ENCODE results near the gene URB2.
"Not testable (repeated sequence)": the region's sequence is repeated elsewhere in the genome, so short reads cannot be mapped to it uniquely, and the experiment has no call there.

URB2 gene

DNA sequence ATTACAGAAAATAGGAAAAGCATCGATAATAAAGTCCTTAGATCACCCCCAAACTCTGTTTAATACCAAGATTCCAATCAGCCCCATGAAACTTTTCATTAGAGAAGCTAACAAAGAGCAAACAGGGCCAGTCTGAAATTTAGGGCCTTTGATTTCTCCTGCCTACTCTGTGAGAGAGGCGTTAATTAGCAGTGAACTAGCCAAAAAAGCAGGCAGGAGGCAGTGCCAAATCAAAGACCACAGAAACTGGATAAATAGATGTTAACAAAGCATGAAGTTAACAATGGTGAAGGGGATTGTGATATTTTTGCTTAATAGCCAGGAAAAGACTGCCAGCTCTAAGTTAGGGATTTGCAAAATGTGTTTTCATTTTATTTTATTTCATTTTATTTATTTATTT, 11.3 kb upstream of the URB2 start:
- no peak for DNase-seq (ENCODE audit: low read depth in 2 of 2)

DNA sequence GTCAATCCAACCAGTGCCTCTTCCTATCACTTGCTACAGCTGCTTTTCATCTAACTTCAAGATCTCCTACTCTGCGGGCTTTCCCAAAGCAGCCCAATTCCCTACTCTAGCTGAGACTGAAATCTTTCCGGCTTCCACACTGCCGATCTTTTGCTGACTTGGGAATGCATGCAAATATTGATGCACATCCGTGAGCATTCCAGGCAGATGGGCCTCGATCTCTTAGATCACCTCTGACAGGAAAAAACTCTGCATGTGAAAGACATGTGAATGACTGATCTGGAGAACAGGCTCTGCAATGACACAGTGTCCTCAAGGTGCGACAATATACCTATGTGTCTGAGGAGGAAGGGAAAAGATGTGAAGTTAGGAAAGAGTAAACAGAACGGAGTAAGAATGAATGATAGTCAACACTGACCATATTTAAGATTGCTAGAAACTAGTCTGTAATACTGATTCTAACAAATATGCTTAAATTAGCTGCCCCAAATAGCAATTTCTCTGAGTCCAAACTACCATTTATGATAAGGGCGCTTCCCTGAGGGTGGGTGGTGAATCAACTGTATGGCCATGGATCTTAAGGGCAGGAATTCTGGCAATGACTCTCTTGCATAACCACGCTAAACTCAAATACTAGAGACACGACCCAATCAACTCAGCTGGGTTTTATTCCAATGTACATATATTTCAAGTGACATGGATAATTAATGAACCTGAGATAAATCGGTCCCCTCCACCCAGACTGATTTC, 8.5 kb upstream of the URB2 start:
- no peak for DNase-seq (ENCODE audit: low read depth in 2 of 2)

DNA sequence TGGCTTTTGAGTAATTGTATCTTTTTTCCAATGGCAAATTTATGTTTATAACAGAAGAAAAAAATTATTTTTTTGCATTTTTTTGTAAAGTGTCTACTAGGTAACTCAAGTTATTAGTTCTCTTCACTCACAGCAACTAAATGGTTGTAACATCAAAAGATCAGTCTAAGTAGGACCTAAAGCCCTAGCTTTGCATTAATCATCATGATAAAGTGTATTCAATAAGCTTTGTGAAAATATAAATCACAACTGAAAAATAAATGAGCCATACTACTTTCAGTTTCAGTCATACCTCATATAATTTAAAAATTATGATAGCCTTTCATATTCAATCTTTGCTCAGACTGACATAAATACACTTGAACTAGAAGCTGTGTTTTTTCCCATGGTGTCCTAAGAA, 7.0 kb upstream of the URB2 start:
- DNase-seq (ENCODE audit: low read depth in 2 of 2) = no peak

DNA sequence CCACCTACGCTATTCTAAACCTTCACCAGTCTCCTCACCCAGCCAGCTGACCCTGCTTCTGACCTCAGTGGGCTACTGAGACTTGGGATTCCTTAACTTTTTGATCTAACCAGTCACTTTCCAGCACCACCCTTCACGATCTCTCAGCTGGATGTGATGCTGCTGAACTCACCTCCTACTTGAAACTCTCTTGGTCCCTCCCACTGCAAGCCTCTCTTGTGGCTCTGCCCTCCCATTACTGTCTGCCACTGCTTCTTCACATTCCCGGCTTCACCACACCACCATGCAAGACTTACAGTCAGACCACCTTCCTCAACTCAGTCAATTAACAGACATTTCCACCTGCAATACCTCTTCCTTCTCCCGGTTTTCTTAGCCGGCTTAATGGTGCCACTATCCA, 6.4 kb upstream of the URB2 start:
- no peak for DNase-seq (ENCODE audit: low read depth in 2 of 2)

DNA sequence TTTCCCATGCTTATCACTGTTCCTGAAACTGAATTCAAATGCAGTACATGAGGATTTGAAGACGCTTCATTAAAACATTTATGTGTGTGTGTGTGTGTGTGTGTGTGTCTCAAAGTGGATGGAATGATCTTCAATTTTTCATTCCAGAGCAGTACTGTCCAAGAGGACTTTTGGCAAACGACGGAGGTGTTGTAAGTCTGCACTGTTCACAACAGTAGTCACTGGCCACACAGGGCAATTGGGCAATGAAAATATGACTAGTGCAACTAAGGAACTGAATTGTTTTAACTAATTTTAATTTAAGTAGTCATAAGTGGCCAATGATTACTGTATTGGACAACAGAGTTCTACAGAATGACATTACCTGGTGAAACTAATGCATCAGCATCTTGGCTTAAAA, 5.2 kb upstream of the URB2 start:
- no peak for DNase-seq (ENCODE audit: low read depth in 2 of 2)

DNA sequence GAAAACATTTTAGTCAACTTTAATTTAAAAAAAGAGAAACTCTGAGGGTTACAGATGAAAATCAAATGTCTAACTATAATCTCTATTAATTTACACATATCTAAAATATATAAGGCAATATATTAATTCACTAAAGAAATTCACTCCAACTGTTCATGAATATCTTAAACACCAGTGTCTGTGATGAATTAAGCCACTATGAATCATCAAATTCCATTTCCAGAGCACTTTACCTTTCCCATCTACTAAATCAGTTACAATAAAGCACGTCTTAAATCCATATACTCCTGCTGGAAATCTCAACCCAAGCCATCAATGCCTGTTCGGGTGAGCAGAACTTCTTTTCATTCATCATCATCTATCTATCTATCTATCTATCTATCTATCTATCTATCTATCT, 4.4 kb upstream of the URB2 start:
- no peak for DNase-seq (ENCODE audit: low read depth in 2 of 2)

GRCh38 chr1:229622641-229623120, 3.4 kb upstream of the URB2 start:
- not testable (repeated sequence) for DNase-seq (ENCODE audit: low read depth in 2 of 2)

DNA sequence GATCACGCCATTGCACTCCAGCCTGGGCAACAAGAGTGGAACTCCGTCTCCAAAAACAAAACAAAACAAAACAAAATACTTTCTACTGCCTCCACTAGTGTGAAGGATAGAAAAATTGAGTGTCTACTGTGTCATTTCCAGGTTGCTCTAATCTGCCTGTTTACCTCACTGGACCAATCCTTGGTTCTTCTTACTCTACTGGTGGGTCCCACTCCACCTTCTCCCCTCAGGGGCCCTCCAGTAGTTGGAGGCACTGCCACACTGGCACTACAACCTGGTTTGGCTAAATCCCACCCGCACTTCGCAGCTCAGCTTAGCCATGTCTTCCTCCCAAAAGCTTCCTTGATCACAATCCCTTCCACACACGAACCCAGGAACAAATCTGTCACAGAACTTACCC, 2.8 kb upstream of the URB2 start:
- no peak for DNase-seq (ENCODE audit: low read depth in 2 of 2)

DNA sequence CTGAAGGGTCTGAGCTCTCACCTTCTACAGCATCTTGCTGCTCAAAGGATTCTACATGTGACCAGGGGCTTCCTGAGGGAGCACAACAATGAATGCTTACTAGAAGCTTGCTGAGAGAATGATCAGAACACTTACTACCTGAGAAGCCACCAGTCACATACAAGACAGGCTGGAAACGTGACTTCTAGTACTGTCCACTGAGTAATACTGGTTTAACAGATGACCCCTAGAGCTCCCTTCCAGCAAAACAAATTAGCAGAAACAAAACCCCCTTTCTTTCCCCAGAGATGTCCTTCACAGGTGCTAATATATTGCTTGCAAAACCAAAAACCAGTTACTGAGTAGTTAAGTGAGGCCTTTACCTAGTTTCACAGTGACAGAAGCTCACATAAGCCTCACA, 2.2 kb upstream of the URB2 start:
- no peak for DNase-seq (ENCODE audit: low read depth in 2 of 2)

- no peak for DNase-seq (ENCODE audit: low read depth in 2 of 2)
Measured at GRCh38 chr1:229624521-229625070, 1.5 kb upstream of the URB2 start.

DNA sequence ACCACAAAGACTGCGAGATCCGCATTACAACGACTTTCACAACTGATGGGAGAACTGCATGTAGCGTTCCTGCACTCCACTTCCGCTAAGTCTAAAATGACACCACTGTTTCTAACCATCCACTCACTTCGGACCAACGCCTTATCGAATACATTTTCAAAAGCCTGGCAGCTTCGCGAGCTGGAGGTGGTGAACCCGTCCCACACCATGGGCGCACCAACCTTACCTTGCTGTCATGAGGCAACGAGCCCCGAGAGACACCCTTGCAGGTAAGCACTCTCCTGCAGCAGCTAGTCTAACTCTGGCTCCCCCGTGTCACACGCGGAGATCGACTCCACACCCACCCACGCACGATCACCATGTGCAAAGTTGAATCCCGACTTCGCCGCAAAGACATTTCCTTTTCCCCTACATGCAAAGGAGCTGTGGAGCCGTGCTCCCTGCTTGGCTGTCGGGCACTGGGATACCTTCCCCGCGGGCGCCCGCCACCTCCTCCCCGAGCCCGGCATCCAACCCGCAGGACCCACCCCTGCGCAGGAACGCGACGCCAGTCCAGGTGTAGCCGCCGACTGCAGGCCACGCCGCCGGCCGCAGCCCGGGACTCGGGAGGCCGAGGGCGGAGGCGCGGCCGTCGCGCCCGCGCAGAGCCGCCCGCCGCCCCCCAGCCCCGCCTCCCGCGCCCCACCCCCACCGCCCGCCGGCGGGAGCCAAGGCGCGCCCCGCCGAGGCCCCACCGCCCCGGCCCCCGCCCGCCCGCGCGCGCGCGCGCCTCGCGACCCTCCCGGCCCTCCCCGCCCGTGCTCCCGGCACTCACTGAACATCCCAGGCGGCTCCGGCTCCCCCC, 754 bp upstream of the URB2 start:
- DNase-seq (ENCODE audit: low read depth in 2 of 2) = peak; percentile 1 to 25

DNA sequence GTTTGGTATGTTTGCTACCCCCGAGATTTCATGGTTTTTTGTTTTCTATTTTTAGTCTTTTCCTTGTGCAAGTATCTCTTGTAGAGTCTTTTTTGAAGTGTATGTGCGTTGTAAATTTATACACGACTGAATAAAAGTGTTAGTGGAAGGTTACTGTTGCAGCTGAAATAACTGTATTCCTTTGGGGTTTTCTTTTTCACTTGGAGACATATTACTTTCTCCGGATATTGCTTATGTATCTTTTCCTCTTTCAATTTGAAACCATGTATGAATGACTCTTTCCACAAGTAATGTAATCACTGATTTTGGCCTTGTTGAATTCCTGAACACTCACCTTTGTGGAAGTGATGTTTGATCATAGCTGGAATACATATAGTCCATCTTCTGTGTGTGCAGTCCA, 956 bp downstream of the URB2 start:
- DNase-seq (ENCODE audit: low read depth in 2 of 2) = no peak

DNA sequence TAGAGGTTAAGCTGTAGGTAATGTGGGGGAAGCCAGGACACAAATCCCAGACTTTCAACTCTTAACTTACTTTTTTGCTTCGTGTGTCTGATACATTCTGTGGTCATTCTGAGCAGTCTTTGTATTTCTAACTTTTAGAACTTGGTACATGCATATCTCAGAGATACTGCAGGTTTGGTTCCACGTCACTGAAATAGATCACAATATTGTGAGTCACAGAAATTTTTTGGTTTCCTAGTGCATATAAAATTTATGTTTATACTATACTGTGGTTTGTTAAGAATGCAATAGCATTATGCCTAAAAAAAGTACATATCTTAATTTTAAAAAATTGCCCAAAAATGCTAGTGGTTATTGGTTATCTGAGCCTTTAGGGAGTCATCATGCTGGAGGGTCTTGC, 3.2 kb downstream of the URB2 start:
- no peak for DNase-seq (ENCODE audit: low read depth in 2 of 2)

- DNase-seq (ENCODE audit: low read depth in 2 of 2) = no peak
Measured at GRCh38 chr1:229631148-229631547, 5.1 kb downstream of the URB2 start.

DNA sequence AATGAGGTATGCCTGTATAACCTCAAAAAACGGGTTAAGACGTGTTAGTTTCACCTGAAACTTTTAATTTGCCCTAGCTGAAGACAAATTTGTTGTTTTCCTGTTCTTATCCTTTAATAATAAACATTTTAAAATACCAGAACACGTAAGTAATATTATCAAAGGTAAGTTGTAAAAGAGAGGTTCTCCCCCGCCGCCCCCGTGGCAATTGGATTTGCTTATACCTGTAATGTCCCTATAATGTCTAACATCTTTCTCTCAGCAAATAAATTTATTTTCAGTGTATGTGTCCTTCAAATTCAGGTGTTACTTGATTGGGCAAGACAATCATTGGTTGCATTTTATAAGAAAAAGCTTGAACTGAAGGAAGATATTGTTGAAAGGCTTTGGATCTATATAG, 5.9 kb downstream of the URB2 start:
- no peak for DNase-seq (ENCODE audit: low read depth in 2 of 2)

DNA sequence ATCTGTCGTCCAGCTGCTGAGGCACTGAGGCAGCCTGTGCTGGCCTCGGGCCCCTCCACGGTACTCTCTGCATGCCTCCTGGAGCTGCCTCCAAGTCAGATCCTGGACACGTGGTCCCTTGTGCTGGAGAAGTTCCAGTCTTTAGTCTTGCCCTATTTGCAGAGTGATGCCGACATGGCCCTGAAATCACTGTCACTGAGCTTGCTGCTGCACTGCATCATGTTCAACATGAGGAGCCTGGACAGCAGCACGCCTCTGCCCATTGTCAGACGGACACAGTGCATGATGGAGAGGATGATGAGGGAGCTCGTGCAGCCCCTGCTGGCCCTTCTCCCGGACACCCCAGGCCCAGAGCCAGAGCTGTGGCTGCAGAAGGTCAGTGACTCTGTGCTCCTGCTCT, 10.0 kb downstream of the URB2 start:
- no peak for DNase-seq (ENCODE audit: low read depth in 2 of 2)

DNA sequence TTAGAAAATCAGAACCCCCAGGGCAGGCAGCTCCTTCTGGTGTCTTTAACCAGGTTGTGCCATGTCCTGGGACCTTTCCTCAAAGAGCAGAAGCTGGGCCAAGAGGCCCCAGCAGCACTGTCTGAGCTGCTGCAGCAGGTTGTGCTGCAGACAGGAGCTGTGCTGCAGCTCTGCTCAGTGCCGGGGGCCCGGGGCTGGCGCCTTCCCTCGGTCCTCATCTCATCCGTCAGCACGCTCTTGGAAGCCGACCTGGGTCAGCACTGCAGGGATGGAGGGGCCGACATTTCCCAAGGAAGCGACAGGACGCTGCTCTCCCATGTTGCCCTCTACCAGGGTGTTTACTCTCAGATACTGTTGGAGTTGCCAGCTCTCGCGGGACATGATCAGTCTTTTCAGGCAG, 11.7 kb downstream of the URB2 start:
- no peak for DNase-seq (ENCODE audit: low read depth in 2 of 2)

- no peak for DNase-seq (ENCODE audit: low read depth in 2 of 2)
Measured at GRCh38 chr1:229640455-229640854, 14.4 kb downstream of the URB2 start.

DNA sequence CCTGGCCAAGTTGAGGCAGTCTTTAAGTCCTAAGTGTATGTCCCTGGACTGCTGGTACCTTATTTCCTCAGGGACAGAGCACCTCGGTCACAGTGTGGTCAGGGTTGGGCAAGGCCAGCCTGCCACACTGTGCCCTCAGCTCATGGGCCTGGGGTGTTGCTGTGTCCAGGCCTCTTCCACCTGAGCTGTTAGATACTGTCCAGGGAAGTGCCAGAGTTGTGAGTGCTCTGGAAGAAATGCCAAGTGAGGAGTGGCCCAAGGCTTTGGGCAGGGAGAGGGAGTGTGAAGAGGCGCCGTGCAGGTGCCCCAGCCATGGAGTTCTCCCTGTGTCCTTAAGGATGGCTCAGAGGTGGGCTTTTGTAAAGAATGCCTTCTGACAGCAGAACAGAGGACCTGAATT, 15.3 kb downstream of the URB2 start:
- DNase-seq (ENCODE audit: low read depth in 2 of 2) = no peak

- no peak for DNase-seq (ENCODE audit: low read depth in 2 of 2)
Measured at GRCh38 chr1:229642376-229642775, 16.3 kb downstream of the URB2 start.

DNA sequence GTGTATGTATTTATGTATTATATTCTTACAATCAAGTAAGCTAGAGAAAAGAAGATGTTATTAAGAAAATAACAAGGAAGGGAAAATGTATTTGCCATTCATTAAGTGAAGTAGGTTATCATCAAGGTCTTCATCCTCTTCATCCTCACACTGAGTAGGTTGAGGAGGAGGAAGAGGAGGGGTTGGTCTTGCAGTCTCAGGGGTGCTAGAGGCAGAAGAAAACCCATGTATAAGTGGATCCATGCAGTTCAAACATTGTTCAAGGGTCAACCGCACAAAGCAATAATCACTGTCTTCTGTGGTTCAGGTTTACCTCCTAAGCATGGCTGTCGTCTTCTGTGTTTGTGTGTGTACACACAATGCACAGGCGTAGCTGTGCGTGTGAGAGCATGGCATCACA, 16.9 kb downstream of the URB2 start:
- DNase-seq (ENCODE audit: low read depth in 2 of 2) = no peak

DNA sequence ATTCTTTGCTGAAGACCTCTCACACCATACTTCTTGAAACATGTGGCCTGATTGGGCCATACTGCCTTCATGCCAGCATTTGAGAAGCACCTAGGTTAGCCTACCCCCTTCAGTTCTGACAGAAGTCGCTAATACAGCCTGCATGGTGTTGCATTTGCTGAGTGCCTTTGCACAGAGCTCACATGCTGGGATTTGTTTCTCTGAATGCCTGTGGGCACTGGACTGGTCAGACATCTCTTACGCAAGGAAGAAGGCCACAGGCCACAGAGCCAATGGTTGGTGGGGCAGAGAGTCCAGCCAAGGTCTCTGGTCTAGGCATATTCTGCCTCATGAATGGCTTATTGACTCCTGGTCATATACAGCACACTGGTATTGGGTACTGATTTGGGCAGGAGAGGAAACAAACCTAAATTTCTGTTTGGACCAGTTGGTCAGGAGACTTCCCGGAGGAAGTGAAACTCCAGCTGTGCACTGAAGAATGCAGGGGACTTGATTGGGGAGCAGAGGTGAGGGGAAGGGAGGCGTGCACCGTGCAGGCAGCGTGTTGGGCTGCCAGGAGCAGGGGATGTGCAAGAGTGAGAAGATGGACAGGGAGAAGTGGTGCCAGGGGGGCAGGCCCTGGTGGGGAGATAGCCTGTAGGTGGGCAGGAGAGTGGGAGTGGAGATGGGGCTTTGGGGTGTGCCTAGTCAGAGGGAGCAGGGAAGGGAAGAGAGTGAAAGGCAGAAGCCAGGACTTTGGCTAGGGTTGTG, 18.1 kb downstream of the URB2 start:
- DNase-seq (ENCODE audit: low read depth in 2 of 2) = no peak
